ENCODE results near the gene EPM2A.

Gene EPM2A

GRCh38 chr6:145588981-145589380, 146.3 kb downstream of the EPM2A start:
- DNase-seq: no peak

- no peak for DNase-seq
Observed at GRCh38 chr6:145587334-145587733, 148.0 kb downstream of the EPM2A start.

GRCh38 chr6:145583753-145584152, 151.6 kb downstream of the EPM2A start:
- no peak for DNase-seq
